Ovary (tissue), 3 donors: ENCODE measurements around the gene DHRS11.

Experiments used
- CTCF ChIP-seq, 3 donors: fragments of 450-650 bp in 2 of 3; fragments of 200-600 bp in 1 of 3; IDR thresholded peaks; one replicate each; pipeline versions ENCODE4 v1.5.1 to v1.8.0; 2016 to 2022; ENCODE audit warnings: antibody characterized with exemption in 3 of 3, mild to moderate bottlenecking in 1 of 3
- POLR2A ChIP-seq: fragments of 450-650 bp; IDR thresholded peaks from one replicate; pipeline ENCODE4 v1.6.1; 2017; ENCODE audit warnings: antibody characterized with exemption, mild to moderate bottlenecking, moderate library complexity
- donor health status: DM: no; HTN: no; CAD: no.

- no peak for TF ChIP-seq CTCF (IDR thresholded peaks at IDR 0.05)
- no peak for TF ChIP-seq POLR2A
Measured at GRCh38 chr17:36599546-36600250, 8.0 kb downstream of the DHRS11 start.
